ENCODE results near the gene TBC1D2.
A peak's percentile ranks its signal among the peaks of the same experiment; 100 is the strongest.

TBC1D2 gene

DNA sequence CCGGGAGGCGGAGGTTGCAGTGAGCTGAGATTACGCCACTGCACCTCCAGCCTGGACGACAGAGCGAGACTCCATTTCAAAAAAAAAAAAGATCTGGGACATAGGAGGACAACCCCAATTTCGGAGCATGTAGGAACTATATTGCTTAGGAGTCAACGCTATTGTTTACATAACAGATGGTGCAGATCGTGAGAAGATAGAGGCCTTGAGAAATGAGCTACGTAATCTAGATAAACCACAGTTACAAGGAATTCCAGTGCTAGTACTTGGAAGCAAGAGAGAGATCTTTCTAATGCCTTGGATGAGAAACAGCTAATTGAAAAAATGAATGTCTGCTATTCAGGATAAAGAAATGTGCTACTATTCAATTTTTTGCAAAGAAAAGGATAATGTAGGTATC is 20.3 kb downstream of the TBC1D2 start:
- TF ChIP-seq, protein P1, sequence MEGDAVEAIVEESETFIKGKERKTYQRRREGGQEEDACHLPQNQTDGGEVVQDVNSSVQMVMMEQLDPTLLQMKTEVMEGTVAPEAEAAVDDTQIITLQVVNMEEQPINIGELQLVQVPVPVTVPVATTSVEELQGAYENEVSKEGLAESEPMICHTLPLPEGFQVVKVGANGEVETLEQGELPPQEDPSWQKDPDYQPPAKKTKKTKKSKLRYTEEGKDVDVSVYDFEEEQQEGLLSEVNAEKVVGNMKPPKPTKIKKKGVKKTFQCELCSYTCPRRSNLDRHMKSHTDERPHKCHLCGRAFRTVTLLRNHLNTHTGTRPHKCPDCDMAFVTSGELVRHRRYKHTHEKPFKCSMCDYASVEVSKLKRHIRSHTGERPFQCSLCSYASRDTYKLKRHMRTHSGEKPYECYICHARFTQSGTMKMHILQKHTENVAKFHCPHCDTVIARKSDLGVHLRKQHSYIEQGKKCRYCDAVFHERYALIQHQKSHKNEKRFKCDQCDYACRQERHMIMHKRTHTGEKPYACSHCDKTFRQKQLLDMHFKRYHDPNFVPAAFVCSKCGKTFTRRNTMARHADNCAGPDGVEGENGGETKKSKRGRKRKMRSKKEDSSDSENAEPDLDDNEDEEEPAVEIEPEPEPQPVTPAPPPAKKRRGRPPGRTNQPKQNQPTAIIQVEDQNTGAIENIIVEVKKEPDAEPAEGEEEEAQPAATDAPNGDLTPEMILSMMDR (IDR thresholded peaks at IDR 0.05; ENCODE audit: low read depth, low read length) = no peak
- in situ Hi-C loops (cut with HindIII; ENCODE audit: low sequenced_read_pairs) = no loop called here
- DNase-seq (ENCODE audit: low read depth, low spot score) = no peak
- no peak overlapping the region for H3K4me3 ChIP-seq (ENCODE audit: low read depth, low read length)

DNA sequence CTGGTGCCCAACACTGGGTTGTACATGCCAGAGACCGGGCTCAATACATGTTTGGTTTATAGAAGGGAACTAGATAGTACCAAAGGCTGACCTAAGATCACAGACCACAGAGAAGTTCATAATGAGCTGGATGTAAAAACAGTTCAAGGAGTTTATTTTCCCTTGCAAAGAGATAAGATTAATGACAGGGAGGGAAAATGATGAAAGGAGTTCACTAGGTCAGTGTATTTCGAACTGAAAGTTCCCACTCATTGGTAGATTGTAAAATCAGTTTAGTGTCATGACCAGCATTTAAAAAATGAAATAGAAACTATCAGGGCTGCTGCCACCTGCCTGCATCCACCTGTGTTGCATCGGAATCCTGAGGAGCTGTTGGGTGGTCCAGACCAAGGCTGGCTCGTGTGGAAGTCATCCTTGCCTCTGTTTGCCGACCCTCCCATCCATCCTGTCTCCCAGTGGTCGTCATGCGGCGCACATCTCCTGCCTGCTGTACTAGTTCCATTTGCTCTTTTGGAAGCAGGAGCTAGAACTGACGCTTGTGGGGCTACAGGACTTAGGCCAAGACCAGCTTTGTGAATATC is 21.1 kb downstream of the TBC1D2 start:
- DNase-seq (ENCODE audit: low read depth, low spot score) = no peak
- TF ChIP-seq, protein P1 (IDR thresholded peaks at IDR 0.05; ENCODE audit: low read depth, low read length) = no peak
- in situ Hi-C loops (cut with HindIII; ENCODE audit: low sequenced_read_pairs) = no loop called here
- H3K4me3 ChIP-seq (ENCODE audit: low read depth, low read length) = no peak overlapping the region

DNA sequence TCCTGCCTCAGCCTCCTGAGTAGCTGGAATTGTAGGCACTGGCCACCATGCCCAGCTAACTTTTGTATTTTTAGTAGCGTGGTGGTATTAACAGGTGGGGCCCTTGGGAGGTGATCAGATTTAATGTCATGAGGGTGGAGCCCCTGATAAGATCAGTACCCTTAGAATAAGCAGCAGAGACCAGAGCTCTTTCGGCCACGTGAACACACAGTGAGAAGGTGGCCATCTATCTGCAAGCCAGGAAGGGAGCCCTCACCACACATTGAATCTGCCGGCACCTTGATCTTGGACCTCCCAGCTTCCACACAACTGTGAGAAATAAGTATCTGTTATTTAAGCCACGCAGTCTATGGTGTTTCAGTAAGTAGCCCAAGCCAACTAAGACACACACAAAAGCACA is 22.5 kb downstream of the TBC1D2 start:
- no peak overlapping the region for H3K4me3 ChIP-seq (ENCODE audit: low read depth, low read length)
- DNase-seq (ENCODE audit: low read depth, low spot score) = no peak
- TF ChIP-seq, protein P1 (IDR thresholded peaks at IDR 0.05; ENCODE audit: low read depth, low read length) = no peak
- in situ Hi-C loops (cut with HindIII; ENCODE audit: low sequenced_read_pairs) = no loop called here

DNA sequence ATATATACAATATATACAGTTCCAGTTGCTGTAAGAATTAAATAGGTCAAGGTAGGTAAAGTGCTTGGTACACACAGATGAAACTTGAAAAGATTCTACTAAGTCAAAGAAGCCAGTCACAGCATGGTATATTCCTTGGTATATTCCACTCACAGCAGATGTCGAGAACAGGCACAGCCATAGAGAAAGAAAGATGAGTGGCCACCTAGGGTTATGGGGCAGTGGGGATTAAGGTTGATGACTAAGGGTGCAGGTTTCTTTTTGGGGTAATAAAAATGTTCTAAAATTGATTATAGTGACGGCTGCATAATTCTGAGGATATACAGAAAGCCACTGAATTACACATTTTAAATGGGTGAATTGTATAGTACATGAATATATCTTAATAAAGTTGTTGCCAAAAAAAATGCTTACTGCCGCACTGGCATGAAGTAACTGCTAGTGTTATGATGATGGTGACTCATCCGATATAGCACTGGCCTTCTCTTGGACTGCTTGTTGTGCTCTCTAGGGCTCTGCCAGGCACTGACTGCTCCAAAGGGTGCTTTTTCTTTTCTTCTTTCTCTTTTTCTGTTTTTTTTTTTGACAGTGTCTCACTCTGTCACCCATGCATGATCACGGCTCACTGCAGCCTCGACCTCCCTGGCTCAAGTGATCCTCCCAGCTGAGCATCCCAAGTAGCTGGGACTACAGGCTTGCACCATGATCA is 23.5 kb downstream of the TBC1D2 start:
- TF ChIP-seq, protein P1 (IDR thresholded peaks at IDR 0.05; ENCODE audit: low read depth, low read length) = no peak
- in situ Hi-C loops (cut with HindIII; ENCODE audit: low sequenced_read_pairs) = no loop called here
- DNase-seq (ENCODE audit: low read depth, low spot score) = peak; percentile 82
- no peak overlapping the region for H3K4me3 ChIP-seq (ENCODE audit: low read depth, low read length)

DNA sequence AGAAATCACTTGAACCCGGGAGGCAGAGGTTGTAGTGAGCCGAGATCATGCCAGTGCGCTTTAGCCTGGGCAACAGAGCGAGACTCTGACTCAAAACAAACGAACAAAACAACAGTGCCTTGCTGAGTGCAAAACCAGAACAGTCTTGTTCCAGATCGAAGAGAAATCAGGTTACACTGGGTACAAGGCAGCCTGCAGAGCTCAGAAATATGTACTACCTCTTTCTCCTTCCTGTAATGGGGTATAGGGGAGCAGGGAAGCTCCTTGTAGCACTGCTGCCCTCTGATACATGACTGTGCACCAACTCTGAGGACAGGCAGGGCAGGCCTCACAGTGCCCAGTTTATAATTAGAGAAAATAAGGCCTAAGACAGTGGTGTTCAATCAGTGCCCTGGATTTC is 24.7 kb downstream of the TBC1D2 start:
- H3K4me3 ChIP-seq (ENCODE audit: low read depth, low read length) = no peak overlapping the region
- DNase-seq (ENCODE audit: low read depth, low spot score) = no peak
- TF ChIP-seq, protein P1 (IDR thresholded peaks at IDR 0.05; ENCODE audit: low read depth, low read length) = no peak
- in situ Hi-C loops (cut with HindIII; ENCODE audit: low sequenced_read_pairs) = no loop called here

DNA sequence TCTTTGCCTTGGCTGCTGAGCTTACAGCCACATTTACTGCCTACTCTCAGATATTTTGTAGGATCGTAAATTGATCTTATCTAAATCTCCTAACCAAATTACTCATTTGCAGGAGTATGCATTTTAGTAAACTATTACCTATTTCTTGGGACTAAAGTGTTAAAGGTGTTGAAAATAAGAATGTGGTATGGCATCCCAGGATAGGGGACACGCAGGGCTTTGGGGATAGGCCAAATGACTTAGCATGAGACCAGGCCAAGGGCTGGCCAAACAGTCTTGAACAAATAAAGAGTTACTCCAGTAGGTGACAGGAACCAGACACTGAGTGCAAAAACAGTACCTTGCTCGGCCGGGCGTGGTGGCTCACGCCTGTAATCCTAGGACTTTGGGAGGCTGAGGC is 25.1 kb downstream of the TBC1D2 start:
- H3K4me3 ChIP-seq (ENCODE audit: low read depth, low read length) = no peak overlapping the region
- TF ChIP-seq, protein P1 (IDR thresholded peaks at IDR 0.05; ENCODE audit: low read depth, low read length) = no peak
- no peak for DNase-seq (ENCODE audit: low read depth, low spot score)
- in situ Hi-C loops (cut with HindIII; ENCODE audit: low sequenced_read_pairs) = no loop called here
